ELF-1 (cell line): ENCODE data around the gene EEF1AKMT3.

Experiments used
- DNase-seq: peaks from one replicate; pipeline ENCODE4 v3.0.0-alpha.2; 2016; ENCODE audit warnings: low read depth, low spot score

Gene EEF1AKMT3

GRCh38 chr12:57772429-57773322 lies at the start of gene EEF1AKMT3:
Gene EEF1AKMT3, plus strand, starts transcription at chr12:57772614. Its CDS starts 111 bp downstream, at chr12:57772725.
- DNase-seq: no peak

GRCh38 chr12:57722716-57723629 lies 49.4 kb upstream of the EEF1AKMT3 start:
- no peak for DNase-seq

GRCh38 chr12:57723630-57723962 lies 48.8 kb upstream of the EEF1AKMT3 start:
- DNase-seq: no peak

GRCh38 chr12:57724003-57724935 lies 48.1 kb upstream of the EEF1AKMT3 start:
- DNase-seq: no peak

GRCh38 chr12:57724936-57725740 lies 47.3 kb upstream of the EEF1AKMT3 start:
- DNase-seq: no peak

GRCh38 chr12:57725851-57726150 lies 46.6 kb upstream of the EEF1AKMT3 start:
- no peak for DNase-seq

GRCh38 chr12:57726151-57726883 lies 46.1 kb upstream of the EEF1AKMT3 start:
- peak; percentile 83 for DNase-seq

- peak; percentile 11 for DNase-seq
Observed at GRCh38 chr12:57726884-57727757, 45.3 kb upstream of the EEF1AKMT3 start.

GRCh38 chr12:57727758-57728395 lies 44.5 kb upstream of the EEF1AKMT3 start:
- peak; percentile 75 for DNase-seq

- no peak for DNase-seq
Observed at GRCh38 chr12:57729321-57729844, 43.0 kb upstream of the EEF1AKMT3 start.

GRCh38 chr12:57730336-57731067 lies 41.9 kb upstream of the EEF1AKMT3 start:
- no peak for DNase-seq

- DNase-seq: no peak
Observed at GRCh38 chr12:57731411-57732080, 40.9 kb upstream of the EEF1AKMT3 start.

GRCh38 chr12:57732270-57732669 lies 40.1 kb upstream of the EEF1AKMT3 start:
- DNase-seq: no peak

GRCh38 chr12:57732726-57733593 lies 39.5 kb upstream of the EEF1AKMT3 start:
- no peak for DNase-seq

GRCh38 chr12:57733928-57734327 lies 38.5 kb upstream of the EEF1AKMT3 start:
- no peak for DNase-seq

- no peak for DNase-seq
Observed at GRCh38 chr12:57734591-57734990, 37.8 kb upstream of the EEF1AKMT3 start.
